HEK293 (cell line): ENCODE data around the gene TMEM121.
A peak's percentile ranks its signal among the peaks of the same experiment; 100 is the strongest.

Source experiments
- CTCF ChIA-PET: fragments of 350-600 bp; formaldehyde crosslinking; extraction: SDS; loops from one replicate; lab custom pipeline; 2021; ENCODE audit warnings: antibody characterized with exemption; lab: Yijun Ruan, JAX
- POLR2A ChIA-PET: fragments of 300-600 bp; formaldehyde crosslinking; extraction: SDS; loops from one replicate; lab custom pipeline; 2020; ENCODE audit warnings: antibody characterized with exemption, inconsistent platforms; lab: Yijun Ruan, JAX
- H3K27ac ChIP-seq: fragments of 200-500 bp; sonication (Bioruptor generic); 2 replicates; pipeline ENCODE4 v1.5.1; 2014; ENCODE audit warnings: low read depth, low read length, control low read depth, inconsistent platforms; ENCODE audit errors: extremely low read depth
- H3K36me3 ChIP-seq, 2 experiments: fragments of 200-500 bp in 1 of 2; sonication (Bioruptor generic) in 1 of 2; 1 replicate in 1 of 2; 2 replicates in 1 of 2; pipeline ENCODE4 v1.5.1; 2014 to 2017; ENCODE audit warnings: inconsistent platforms in 2 of 2, low read length in 2 of 2; ENCODE audit not compliant: control insufficient read depth in 2 of 2, insufficient read depth in 1 of 2
- H3K4me1 ChIP-seq: fragments of 200-500 bp; sonication (Bioruptor generic); 2 replicates; pipeline ENCODE4 v1.5.1; 2014; ENCODE audit warnings: mild to moderate bottlenecking, low read length, inconsistent platforms; ENCODE audit not compliant: control insufficient read depth, insufficient read depth
- H3K4me3 ChIP-seq: 2 replicates; pipeline ENCODE4 v1.5.1; 2011; ENCODE audit warnings: low read depth, mild to moderate bottlenecking, control low read depth, low read length, moderate library complexity
- H3K9me3 ChIP-seq: fragments of 200-500 bp; sonication (Bioruptor generic); 2 replicates; pipeline ENCODE4 v1.5.1; 2014; ENCODE audit warnings: low read depth, low read length, inconsistent platforms; ENCODE audit not compliant: control insufficient read depth, insufficient read depth
- BCL11B ChIP-seq: fragments of 450-650 bp; formaldehyde crosslinking; IDR thresholded peaks from 2 replicates; pipeline ENCODE4 v1.5.1; 2016; ENCODE audit warnings: low read depth, missing biosample characterization, missing genetic modification characterization
- GLI4 ChIP-seq: fragments of 450-650 bp; formaldehyde crosslinking; IDR thresholded peaks from 2 replicates; pipeline ENCODE4 v1.5.1; 2016; ENCODE audit warnings: missing biosample characterization, missing genetic modification characterization
- GLIS1 ChIP-seq: fragments of 450-650 bp; formaldehyde crosslinking; IDR thresholded peaks from 2 replicates; pipeline ENCODE4 v1.5.1; 2016; ENCODE audit warnings: missing biosample characterization, missing genetic modification characterization
- GLIS2 ChIP-seq: fragments of 450-650 bp; formaldehyde crosslinking; IDR thresholded peaks from 2 replicates; pipeline ENCODE4 v1.5.1; 2016; ENCODE audit warnings: missing biosample characterization, missing genetic modification characterization
- HOXA7 ChIP-seq: sonication (generic); formaldehyde crosslinking; IDR thresholded peaks from 2 replicates; pipeline ENCODE4 v1.8.1; 2022; ENCODE audit warnings: missing genetic modification reagents, borderline replicate concordance
- PRDM4 ChIP-seq: fragments of 450-650 bp; formaldehyde crosslinking; IDR thresholded peaks from 2 replicates; pipeline ENCODE4 v1.5.1; 2017; ENCODE audit warnings: missing biosample characterization, missing genetic modification characterization
- SP3 ChIP-seq: fragments of 450-650 bp; formaldehyde crosslinking; IDR thresholded peaks from 2 replicates; pipeline ENCODE4 v1.5.1; 2016; ENCODE audit warnings: missing biosample characterization, missing genetic modification characterization
- YY1 ChIP-seq: fragments of 450-650 bp; formaldehyde crosslinking; IDR thresholded peaks from 2 replicates; pipeline ENCODE4 v1.5.1; 2018; ENCODE audit warnings: missing biosample characterization, missing genetic modification characterization
- ZBTB20 ChIP-seq: fragments of 450-650 bp; formaldehyde crosslinking; IDR thresholded peaks from 2 replicates; pipeline ENCODE4 v1.5.1; 2016; ENCODE audit warnings: missing biosample characterization, missing genetic modification characterization
- ZBTB7A ChIP-seq: fragments of 450-650 bp; formaldehyde crosslinking; IDR thresholded peaks from 2 replicates; pipeline ENCODE4 v1.5.1; 2016; ENCODE audit warnings: low read depth, missing biosample characterization, missing genetic modification characterization
- ZNF114 ChIP-seq: fragments of 450-650 bp; formaldehyde crosslinking; IDR thresholded peaks from 2 replicates; pipeline ENCODE4 v1.5.0; 2017; ENCODE audit warnings: missing biosample characterization, missing genetic modification characterization
- ZNF146 ChIP-seq: fragments of 450-650 bp; formaldehyde crosslinking; IDR thresholded peaks from 2 replicates; pipeline ENCODE4 v1.5.1; 2016; ENCODE audit warnings: missing biosample characterization, missing genetic modification characterization
- ZNF16 ChIP-seq: fragments of 450-650 bp; formaldehyde crosslinking; IDR thresholded peaks from 2 replicates; pipeline ENCODE4 v1.5.1; 2016; ENCODE audit warnings: low read depth, missing biosample characterization, missing genetic modification characterization
- ZNF175 ChIP-seq: fragments of 450-650 bp; formaldehyde crosslinking; IDR thresholded peaks from 2 replicates; pipeline ENCODE4 v1.5.1; 2016; ENCODE audit warnings: missing biosample characterization, missing genetic modification characterization
- ZNF274 ChIP-seq, 2 experiments: fragments of 200-500 bp in 1 of 2; fragments of 450-650 bp in 1 of 2; sonication (Bioruptor generic) in 1 of 2; formaldehyde crosslinking in 1 of 2; IDR thresholded peaks; 2 replicates each; pipeline versions ENCODE4 v1.5.1 to v1.6.1; 2014 to 2016; ENCODE audit warnings: borderline replicate concordance in 1 of 2, inconsistent platforms in 1 of 2, low read length in 1 of 2, missing biosample characterization in 1 of 2, missing genetic modification characterization in 1 of 2
- ZNF302 ChIP-seq: fragments of 450-650 bp; formaldehyde crosslinking; IDR thresholded peaks from 2 replicates; pipeline ENCODE4 v1.5.1; 2016; ENCODE audit warnings: missing biosample characterization, missing genetic modification characterization, low read depth
- ZNF311 ChIP-seq: fragments of 450-650 bp; formaldehyde crosslinking; IDR thresholded peaks from 2 replicates; pipeline ENCODE4 v1.5.1; 2017; ENCODE audit warnings: missing biosample characterization, missing genetic modification characterization, borderline replicate concordance
- ZNF350 ChIP-seq: fragments of 450-650 bp; formaldehyde crosslinking; IDR thresholded peaks from 2 replicates; pipeline ENCODE4 v1.5.0; 2017; ENCODE audit warnings: missing biosample characterization, mild to moderate bottlenecking, missing genetic modification characterization
- ZNF394 ChIP-seq: fragments of 450-650 bp; formaldehyde crosslinking; IDR thresholded peaks from 2 replicates; pipeline ENCODE4 v1.5.1; 2016; ENCODE audit warnings: missing biosample characterization, missing genetic modification characterization, mild to moderate bottlenecking, moderate library complexity, borderline replicate concordance
- ZNF510 ChIP-seq: fragments of 450-650 bp; formaldehyde crosslinking; IDR thresholded peaks from 2 replicates; pipeline ENCODE4 v1.5.1; 2018; ENCODE audit warnings: mild to moderate bottlenecking, missing genetic modification characterization, missing biosample characterization; ENCODE audit not compliant: insufficient replicate concordance
- ZNF530 ChIP-seq: fragments of 450-650 bp; formaldehyde crosslinking; IDR thresholded peaks from 2 replicates; pipeline ENCODE4 v1.5.1; 2016; ENCODE audit warnings: low read depth, missing biosample characterization, missing genetic modification characterization
- ZNF558 ChIP-seq: fragments of 450-650 bp; formaldehyde crosslinking; IDR thresholded peaks from 2 replicates; pipeline ENCODE4 v1.5.1; 2016; ENCODE audit warnings: missing biosample characterization, missing genetic modification characterization
- ZNF600 ChIP-seq: fragments of 450-650 bp; formaldehyde crosslinking; IDR thresholded peaks from 2 replicates; pipeline ENCODE4 v1.5.1; 2016; ENCODE audit warnings: missing biosample characterization, missing genetic modification characterization
- ZNF670 ChIP-seq: fragments of 450-650 bp; formaldehyde crosslinking; IDR thresholded peaks from 2 replicates; pipeline ENCODE4 v1.5.1; 2016; ENCODE audit warnings: missing biosample characterization, missing genetic modification characterization, low read depth
- TF ChIP-seq, protein P1 (sequence below): fragments of 450-650 bp; formaldehyde crosslinking; IDR thresholded peaks from 2 replicates; pipeline ENCODE4 v1.5.1; 2017; ENCODE audit warnings: missing biosample characterization, missing genetic modification characterization
- TF ChIP-seq, protein P2 (sequence below): sonication (generic); formaldehyde crosslinking; IDR thresholded peaks from 2 replicates; pipeline ENCODE4 v1.8.1; 2022; ENCODE audit warnings: mild to moderate bottlenecking, moderate library complexity, missing genetic modification reagents
- TF ChIP-seq, protein P3 (sequence below): fragments of 450-650 bp; formaldehyde crosslinking; IDR thresholded peaks from 2 replicates; pipeline ENCODE4 v1.5.1; 2016; ENCODE audit warnings: missing biosample characterization, missing genetic modification characterization, borderline replicate concordance

TMEM121 gene

GRCh38 chr14:105490572-105491365 is 35.6 kb upstream of the TMEM121 start, which contains the start of gene TEDC1:
Gene TEDC1 (plus strand): TSS chr14:105491246. CDS start chr14:105491376, 130 bp downstream.
- H3K4me1 ChIP-seq = peaks cover 5% of the 10 kb centered on the region
- H3K4me3 ChIP-seq = peak within 1 kb of the TSS; percentile 81
- ChIA-PET POLR2A (interaction anchor here (1.2 to 2.1 kb wide), 6 partner anchors 10 to 176 kb away, joined by 3 to 19 read pairs (median 6); partner anchors contain the start of gene PACS2), CTCF (interaction anchor here (0.6 to 5.0 kb wide), 16 partner anchors 9 to 401 kb away, joined by 3 to 83 read pairs (median 5); no protein-coding TSS in a partner anchor)
- H3K27ac ChIP-seq = peak within 1 kb of the TSS; percentile 95
- H3K9me3 ChIP-seq = no peaks in the 10 kb centered on the region
- peaks cover 0 to 18% of the 10 kb centered on the region in 2 experiments; a peak in 1 of 3 replicates for H3K36me3 ChIP-seq
- TF ChIP-seq GLIS1 (peak; percentile 95), GLI4 (tag by site-specific recombination) (no peak), HOXA7 (CRISPR knock-in tag) (no peak), ZNF114 (tag by site-specific recombination) (no peak), ZNF16 (tag by site-specific recombination) (no peak), ZNF600 (peak; percentile 79), ZBTB20 (tag by site-specific recombination) (peak; percentile 63; the same call in 1 of the 2 replicates), BCL11B (tag by site-specific recombination) (no peak), SP3 (tag by site-specific recombination) (peak; percentile 90), ZBTB7A (tag by site-specific recombination) (no peak), ZNF558 (tag by site-specific recombination) (no peak), ZNF146 (no peak), ZNF311 (tag by site-specific recombination) (no peak), ZNF175 (no peak), ZNF670 (no peak), GLIS2 (tag by site-specific recombination) (peak; percentile 80), YY1 (tag by site-specific recombination) (no peak), ZNF274 (IDR thresholded peaks at IDR 0.05; ENCODE audit: low read length) (no peak), ZNF274 (tag by site-specific recombination; IDR thresholded peaks at IDR 0.05; ENCODE audit: borderline replicate concordance) (no peak), ZNF350 (no peak), ZNF530 (no peak), ZNF510 (no peak), ZNF394 (tag by site-specific recombination) (no peak), PRDM4 (tag by site-specific recombination) (no peak), ZNF302 (tag by site-specific recombination) (no peak)
- TF ChIP-seq, protein P1, sequence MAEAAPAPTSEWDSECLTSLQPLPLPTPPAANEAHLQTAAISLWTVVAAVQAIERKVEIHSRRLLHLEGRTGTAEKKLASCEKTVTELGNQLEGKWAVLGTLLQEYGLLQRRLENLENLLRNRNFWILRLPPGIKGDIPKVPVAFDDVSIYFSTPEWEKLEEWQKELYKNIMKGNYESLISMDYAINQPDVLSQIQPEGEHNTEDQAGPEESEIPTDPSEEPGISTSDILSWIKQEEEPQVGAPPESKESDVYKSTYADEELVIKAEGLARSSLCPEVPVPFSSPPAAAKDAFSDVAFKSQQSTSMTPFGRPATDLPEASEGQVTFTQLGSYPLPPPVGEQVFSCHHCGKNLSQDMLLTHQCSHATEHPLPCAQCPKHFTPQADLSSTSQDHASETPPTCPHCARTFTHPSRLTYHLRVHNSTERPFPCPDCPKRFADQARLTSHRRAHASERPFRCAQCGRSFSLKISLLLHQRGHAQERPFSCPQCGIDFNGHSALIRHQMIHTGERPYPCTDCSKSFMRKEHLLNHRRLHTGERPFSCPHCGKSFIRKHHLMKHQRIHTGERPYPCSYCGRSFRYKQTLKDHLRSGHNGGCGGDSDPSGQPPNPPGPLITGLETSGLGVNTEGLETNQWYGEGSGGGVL (tag by site-specific recombination) = no peak
- TF ChIP-seq, protein P2, sequence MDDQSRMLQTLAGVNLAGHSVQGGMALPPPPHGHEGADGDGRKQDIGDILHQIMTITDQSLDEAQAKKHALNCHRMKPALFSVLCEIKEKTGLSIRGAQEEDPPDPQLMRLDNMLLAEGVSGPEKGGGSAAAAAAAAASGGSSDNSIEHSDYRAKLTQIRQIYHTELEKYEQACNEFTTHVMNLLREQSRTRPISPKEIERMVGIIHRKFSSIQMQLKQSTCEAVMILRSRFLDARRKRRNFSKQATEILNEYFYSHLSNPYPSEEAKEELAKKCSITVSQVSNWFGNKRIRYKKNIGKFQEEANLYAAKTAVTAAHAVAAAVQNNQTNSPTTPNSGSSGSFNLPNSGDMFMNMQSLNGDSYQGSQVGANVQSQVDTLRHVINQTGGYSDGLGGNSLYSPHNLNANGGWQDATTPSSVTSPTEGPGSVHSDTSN (CRISPR knock-in tag) = no peak
- TF ChIP-seq, protein P3, sequence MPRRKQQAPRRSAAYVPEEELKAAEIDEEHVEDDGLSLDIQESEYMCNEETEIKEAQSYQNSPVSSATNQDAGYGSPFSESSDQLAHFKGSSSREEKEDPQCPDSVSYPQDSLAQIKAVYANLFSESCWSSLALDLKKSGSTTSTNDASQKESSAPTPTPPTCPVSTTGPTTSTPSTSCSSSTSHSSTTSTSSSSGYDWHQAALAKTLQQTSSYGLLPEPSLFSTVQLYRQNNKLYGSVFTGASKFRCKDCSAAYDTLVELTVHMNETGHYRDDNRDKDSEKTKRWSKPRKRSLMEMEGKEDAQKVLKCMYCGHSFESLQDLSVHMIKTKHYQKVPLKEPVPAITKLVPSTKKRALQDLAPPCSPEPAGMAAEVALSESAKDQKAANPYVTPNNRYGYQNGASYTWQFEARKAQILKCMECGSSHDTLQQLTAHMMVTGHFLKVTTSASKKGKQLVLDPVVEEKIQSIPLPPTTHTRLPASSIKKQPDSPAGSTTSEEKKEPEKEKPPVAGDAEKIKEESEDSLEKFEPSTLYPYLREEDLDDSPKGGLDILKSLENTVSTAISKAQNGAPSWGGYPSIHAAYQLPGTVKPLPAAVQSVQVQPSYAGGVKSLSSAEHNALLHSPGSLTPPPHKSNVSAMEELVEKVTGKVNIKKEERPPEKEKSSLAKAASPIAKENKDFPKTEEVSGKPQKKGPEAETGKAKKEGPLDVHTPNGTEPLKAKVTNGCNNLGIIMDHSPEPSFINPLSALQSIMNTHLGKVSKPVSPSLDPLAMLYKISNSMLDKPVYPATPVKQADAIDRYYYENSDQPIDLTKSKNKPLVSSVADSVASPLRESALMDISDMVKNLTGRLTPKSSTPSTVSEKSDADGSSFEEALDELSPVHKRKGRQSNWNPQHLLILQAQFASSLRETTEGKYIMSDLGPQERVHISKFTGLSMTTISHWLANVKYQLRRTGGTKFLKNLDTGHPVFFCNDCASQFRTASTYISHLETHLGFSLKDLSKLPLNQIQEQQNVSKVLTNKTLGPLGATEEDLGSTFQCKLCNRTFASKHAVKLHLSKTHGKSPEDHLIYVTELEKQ = no peak
